Stimulated activated CD8-positive, alpha-beta memory T cell treated with anti-CD3 and anti-CD28 coated beads, Interleukin-4, amount 100 ng/mL, for 24 hours (primary cell): ENCODE results near the gene NID1.
A peak's percentile ranks its signal among the peaks of the same experiment; 100 is the strongest.
"Not testable (repeated sequence)": the region's sequence is repeated elsewhere in the genome, so short reads cannot be mapped to it uniquely, and the experiment has no call there.

Source experiments
- DNase-seq: peaks from one replicate; pipeline ENCODE4 v3.0.0-alpha.2; 2020; ENCODE audit warnings: low read depth

The NID1 gene

GRCh38 chr1:236096660-236097482, 32.0 kb upstream of the NID1 start:
- DNase-seq: peak; percentile 67

- DNase-seq: no peak
Measured at GRCh38 chr1:236095705-236096520, 31.0 kb upstream of the NID1 start.

GRCh38 chr1:236092899-236093298, 28.0 kb upstream of the NID1 start:
- DNase-seq: no peak

GRCh38 chr1:236091933-236092318, 27.0 kb upstream of the NID1 start:
- DNase-seq: no peak

GRCh38 chr1:236090741-236091147, 25.9 kb upstream of the NID1 start:
- no peak for DNase-seq

GRCh38 chr1:236089046-236089773, 24.3 kb upstream of the NID1 start:
- DNase-seq: no peak

GRCh38 chr1:236086537-236086936, 21.6 kb upstream of the NID1 start:
- DNase-seq: no peak

GRCh38 chr1:236085545-236086159, 20.8 kb upstream of the NID1 start:
- no peak for DNase-seq

GRCh38 chr1:236084386-236084730, 19.5 kb upstream of the NID1 start:
- no peak for DNase-seq

GRCh38 chr1:236083650-236084385, 18.9 kb upstream of the NID1 start:
- no peak for DNase-seq

- no peak for DNase-seq
Measured at GRCh38 chr1:236082526-236082925, 17.6 kb upstream of the NID1 start.

- no peak for DNase-seq
Measured at GRCh38 chr1:236081546-236082227, 16.8 kb upstream of the NID1 start.

- no peak for DNase-seq
Measured at GRCh38 chr1:236079703-236080102, 14.8 kb upstream of the NID1 start.

- DNase-seq: no peak
Measured at GRCh38 chr1:236078993-236079392, 14.1 kb upstream of the NID1 start.

- not testable (repeated sequence) for DNase-seq
Measured at GRCh38 chr1:236078077-236078476, 13.2 kb upstream of the NID1 start.

GRCh38 chr1:236075848-236076247, 11.0 kb upstream of the NID1 start:
- DNase-seq: no peak

GRCh38 chr1:236073307-236073897, 8.5 kb upstream of the NID1 start:
- no peak for DNase-seq

- DNase-seq: no peak
Measured at GRCh38 chr1:236072001-236072400, 7.1 kb upstream of the NID1 start.

- DNase-seq: no peak
Measured at GRCh38 chr1:236070753-236071152, 5.9 kb upstream of the NID1 start.

GRCh38 chr1:236069796-236070195, 4.9 kb upstream of the NID1 start:
- no peak for DNase-seq
